GM12872 (cell line): Measurements from ENCODE around the gene NCKAP5L.

Experiments
- TF ChIP-seq, protein P1 (sequence below): IDR thresholded peaks from 3 replicates; pipeline ENCODE4 v1.5.1; 2011; ENCODE audit warnings: low read depth, mild to moderate bottlenecking, low read length, moderate library complexity; ENCODE audit not compliant: insufficient read depth

NCKAP5L gene

DNA sequence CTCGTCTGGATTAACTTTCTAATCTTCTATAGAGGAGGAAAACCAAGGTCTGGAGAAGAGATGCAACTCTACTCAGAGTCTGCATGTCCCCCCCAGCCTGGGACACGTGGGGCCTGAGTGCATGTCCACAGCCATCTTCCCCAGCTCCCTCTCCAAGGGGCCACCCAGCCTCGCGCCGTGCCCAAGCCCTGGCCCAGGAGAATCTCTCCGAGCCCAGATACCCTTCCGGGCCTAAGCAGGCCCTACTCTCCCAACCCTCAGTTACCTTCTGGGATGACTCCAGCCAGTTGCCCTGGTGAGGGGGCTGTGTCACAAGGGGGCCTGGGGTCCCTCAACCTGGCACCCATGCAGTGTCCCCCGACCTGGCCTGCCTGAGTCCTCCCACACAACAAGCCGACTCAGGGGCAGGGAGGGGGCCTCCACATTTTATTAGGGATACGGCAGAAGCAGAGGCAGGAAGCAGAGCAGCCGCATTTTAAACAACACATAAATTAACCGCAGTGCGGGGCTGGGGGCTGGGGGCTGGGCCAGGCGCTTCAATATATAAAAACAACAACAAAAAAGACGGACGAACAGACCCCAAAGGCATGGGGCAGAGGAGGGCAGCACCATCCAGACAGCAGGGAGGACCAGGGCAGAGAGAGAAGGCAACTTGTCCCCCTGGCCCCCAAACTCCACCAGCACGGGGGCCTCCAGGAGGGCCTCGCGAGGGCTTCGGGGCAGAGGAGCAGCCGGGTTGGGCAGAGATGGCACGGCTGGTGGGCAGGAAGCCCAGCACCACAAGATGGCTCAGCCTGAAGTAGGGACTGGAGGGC is 37.3 kb downstream of the NCKAP5L start:
- TF ChIP-seq, protein P1, sequence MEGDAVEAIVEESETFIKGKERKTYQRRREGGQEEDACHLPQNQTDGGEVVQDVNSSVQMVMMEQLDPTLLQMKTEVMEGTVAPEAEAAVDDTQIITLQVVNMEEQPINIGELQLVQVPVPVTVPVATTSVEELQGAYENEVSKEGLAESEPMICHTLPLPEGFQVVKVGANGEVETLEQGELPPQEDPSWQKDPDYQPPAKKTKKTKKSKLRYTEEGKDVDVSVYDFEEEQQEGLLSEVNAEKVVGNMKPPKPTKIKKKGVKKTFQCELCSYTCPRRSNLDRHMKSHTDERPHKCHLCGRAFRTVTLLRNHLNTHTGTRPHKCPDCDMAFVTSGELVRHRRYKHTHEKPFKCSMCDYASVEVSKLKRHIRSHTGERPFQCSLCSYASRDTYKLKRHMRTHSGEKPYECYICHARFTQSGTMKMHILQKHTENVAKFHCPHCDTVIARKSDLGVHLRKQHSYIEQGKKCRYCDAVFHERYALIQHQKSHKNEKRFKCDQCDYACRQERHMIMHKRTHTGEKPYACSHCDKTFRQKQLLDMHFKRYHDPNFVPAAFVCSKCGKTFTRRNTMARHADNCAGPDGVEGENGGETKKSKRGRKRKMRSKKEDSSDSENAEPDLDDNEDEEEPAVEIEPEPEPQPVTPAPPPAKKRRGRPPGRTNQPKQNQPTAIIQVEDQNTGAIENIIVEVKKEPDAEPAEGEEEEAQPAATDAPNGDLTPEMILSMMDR: no peak

GRCh38 chr12:49789992-49790391 is 38.2 kb downstream of the NCKAP5L start:
- TF ChIP-seq, protein P1: no peak

DNA sequence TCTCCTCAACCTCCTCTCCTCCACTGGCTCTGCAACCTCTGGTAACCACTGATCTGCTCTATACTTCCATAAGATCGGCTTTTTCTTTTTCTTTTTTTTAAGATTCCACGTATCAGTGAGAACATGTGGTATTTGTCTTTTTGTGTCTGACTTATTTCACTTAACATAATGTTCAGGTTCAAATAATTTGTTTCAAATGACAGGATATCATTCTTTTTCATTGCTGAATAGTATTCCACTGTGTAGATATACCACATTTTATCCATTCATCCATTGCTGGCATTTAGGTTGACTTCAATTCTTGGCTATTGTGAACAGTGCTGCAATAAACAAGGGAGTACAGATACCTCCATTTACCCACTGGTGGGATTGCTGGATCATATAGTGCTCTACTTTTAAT is 40.5 kb downstream of the NCKAP5L start:
- TF ChIP-seq, protein P1: no peak

- TF ChIP-seq, protein P1: no peak
These were observed 43.3 kb downstream of the NCKAP5L start for GRCh38 chr12:49784756-49785409.

GRCh38 chr12:49783917-49784676 is 44.1 kb downstream of the NCKAP5L start:
- TF ChIP-seq, protein P1: no peak

- TF ChIP-seq, protein P1: no peak
These were observed 48.6 kb downstream of the NCKAP5L start for GRCh38 chr12:49779581-49779980.
